ENCODE data around the gene APBA1. TPM values are rescaled to one million over a fixed set of nuclear protein-coding genes. Genes with fewer than 3 reads are reported as not detected.

The APBA1 gene
- total RNA-seq, 2 donors from 2014 or later: 6.3 to 7.5 TPM

DNA sequence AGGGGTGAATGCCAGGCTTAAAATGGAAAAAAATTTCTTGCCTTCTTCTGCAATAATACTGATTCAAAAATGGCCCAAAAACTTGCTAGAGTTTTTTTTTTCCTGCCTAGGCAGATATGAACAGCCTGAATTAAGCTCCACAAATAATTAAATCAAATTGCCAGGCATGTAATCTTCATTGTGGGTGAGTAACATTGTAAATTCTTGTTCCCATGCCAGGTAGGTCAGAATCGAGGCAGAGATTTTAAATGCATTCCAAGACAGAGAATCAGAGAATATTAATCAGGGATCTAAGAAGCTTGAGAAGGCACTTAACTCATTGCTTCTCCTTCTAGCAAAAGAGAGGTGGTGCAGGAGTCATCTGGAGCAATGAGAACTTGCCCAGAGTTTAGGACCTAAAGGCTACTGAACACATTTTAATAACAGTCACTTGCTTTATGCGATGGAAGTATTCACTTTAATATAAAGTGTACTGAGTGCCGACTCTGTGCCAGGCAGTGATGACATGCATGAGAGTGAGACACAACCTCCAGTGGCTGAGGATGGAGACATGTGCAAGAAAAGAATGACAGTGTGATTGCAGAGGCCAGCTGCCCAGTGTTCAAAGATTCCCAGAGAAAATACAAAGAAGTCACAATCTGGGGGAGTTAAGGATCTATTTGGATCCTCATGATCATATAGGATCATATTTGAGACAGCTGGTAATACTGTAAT is 102.3 kb downstream of the APBA1 start:
- no peaks in the 10 kb centered on the region for H3K36me3 ChIP-seq
- no peaks in the 10 kb centered on the region for H3K27me3 ChIP-seq
- intact Hi-C loops (cut with DNase I): no loop called here
- DNase-seq: no peak
- H3K9me3 ChIP-seq: no peaks in the 10 kb centered on the region
- H3K4me1 ChIP-seq: no peaks in the 10 kb centered on the region
- H3K9ac ChIP-seq (ENCODE audit: low read depth in 2 of 2, low read length in 2 of 2): no peak overlapping the region
- no peak overlapping the region for H3K4me3 ChIP-seq
- H3K27ac ChIP-seq: no peak overlapping the region
- no peak for TF ChIP-seq CTCF (IDR thresholded peaks at IDR 0.05)

DNA sequence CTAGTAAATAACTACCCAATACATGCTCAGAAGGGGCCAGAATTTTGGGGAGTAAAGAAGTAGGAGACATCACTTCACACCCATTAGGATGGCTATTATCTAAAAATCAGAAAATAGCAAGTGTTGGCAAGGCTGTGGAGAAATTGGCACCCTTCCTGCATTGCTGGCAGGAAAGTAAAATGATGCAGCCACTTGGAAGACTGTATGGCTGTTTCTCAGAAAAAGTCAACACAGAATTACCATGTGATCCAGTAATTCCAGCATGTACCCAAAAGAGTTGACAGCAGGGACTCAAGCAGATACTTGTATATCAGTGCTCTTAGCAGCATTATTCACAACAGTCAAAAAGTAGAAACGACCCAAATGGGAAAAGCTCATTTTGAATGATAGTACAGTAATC is 107.6 kb downstream of the APBA1 start:
- Histone ChIP-seq H3K27me3 (no peaks in the 10 kb centered on the region), H3K9ac (ENCODE audit: low read depth in 2 of 2, low read length in 2 of 2) (no peak overlapping the region), H3K27ac (no peak overlapping the region), H3K4me3 (no peak overlapping the region), H3K4me1 (no peaks in the 10 kb centered on the region), H3K9me3 (no peaks in the 10 kb centered on the region), H3K36me3 (no peaks in the 10 kb centered on the region)
- DNase-seq: no peak
- TF ChIP-seq CTCF (IDR thresholded peaks at IDR 0.05): no peak
- intact Hi-C loops (cut with DNase I): no loop called here

GRCh38 chr9:69559126-69559525 is 113.0 kb downstream of the APBA1 start:
- intact Hi-C loops (cut with DNase I): no loop called here
- no peaks in the 10 kb centered on the region for H3K9me3 ChIP-seq
- H3K4me1 ChIP-seq: no peaks in the 10 kb centered on the region
- no peak overlapping the region for H3K4me3 ChIP-seq
- no peak for TF ChIP-seq CTCF (IDR thresholded peaks at IDR 0.05)
- H3K9ac ChIP-seq (ENCODE audit: low read depth in 2 of 2, low read length in 2 of 2): no peak overlapping the region
- no peaks in the 10 kb centered on the region for H3K27me3 ChIP-seq
- H3K27ac ChIP-seq: no peak overlapping the region
- no peaks in the 10 kb centered on the region for H3K36me3 ChIP-seq
- DNase-seq: no peak

DNA sequence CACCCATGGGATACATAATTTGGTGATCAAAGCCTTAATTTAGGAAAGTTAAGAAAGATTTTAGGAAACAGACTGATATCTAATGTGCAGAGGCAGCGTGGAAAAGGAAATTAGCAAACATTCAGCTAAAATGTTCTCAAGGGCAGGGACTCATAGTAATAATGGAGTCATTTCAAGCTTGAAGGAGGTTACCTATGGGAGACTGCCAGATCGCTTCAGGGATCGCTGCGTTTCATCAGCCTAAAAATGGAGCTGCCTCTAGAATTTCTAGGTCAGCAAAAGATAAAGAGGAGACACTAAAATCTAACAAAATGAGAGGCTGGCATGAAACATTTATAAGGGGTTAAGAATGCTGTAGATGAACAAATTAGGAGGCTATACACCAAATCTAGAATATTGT is 115.5 kb downstream of the APBA1 start:
- no peaks in the 10 kb centered on the region for H3K4me1 ChIP-seq
- no peak overlapping the region for H3K27ac ChIP-seq
- no peak overlapping the region for H3K4me3 ChIP-seq
- no peak for TF ChIP-seq CTCF (IDR thresholded peaks at IDR 0.05)
- no peak overlapping the region for H3K9ac ChIP-seq (ENCODE audit: low read depth in 2 of 2, low read length in 2 of 2)
- H3K9me3 ChIP-seq: no peaks in the 10 kb centered on the region
- no peak for DNase-seq
- intact Hi-C loops (cut with DNase I): no loop called here
- H3K36me3 ChIP-seq: no peaks in the 10 kb centered on the region
- no peaks in the 10 kb centered on the region for H3K27me3 ChIP-seq

- Histone ChIP-seq H3K4me3 (no peak overlapping the region), H3K36me3 (no peaks in the 10 kb centered on the region), H3K4me1 (no peaks in the 10 kb centered on the region), H3K9me3 (no peaks in the 10 kb centered on the region), H3K9ac (ENCODE audit: low read depth in 2 of 2, low read length in 2 of 2) (no peak overlapping the region), H3K27me3 (no peaks in the 10 kb centered on the region), H3K27ac (no peak overlapping the region)
- intact Hi-C loops (cut with DNase I): no loop called here
- DNase-seq: no peak
- no peak for TF ChIP-seq CTCF (IDR thresholded peaks at IDR 0.05)
Observed at GRCh38 chr9:69555802-69556201, 116.4 kb downstream of the APBA1 start.

Data from colonic mucosa (tissue), 4 donors.